ENCODE data around the gene IFI6.

- TF ChIP-seq EP300 (IDR thresholded peaks at IDR 0.05; ENCODE audit: borderline replicate concordance in 1 of 2, low read depth in 2 of 2, low read length in 2 of 2): no peak
- TF ChIP-seq SIN3A (conservative IDR thresholded peaks at IDR 0.05 in 1 of 2, IDR thresholded peaks at IDR 0.05 in 1 of 2; ENCODE audit: low read depth in 1 of 2, low read length in 2 of 2): no peak
- TF ChIP-seq CTCF (IDR thresholded peaks at IDR 0.05; ENCODE audit: control extremely low read depth in 1 of 3, insufficient read depth in 1 of 3, low read depth in 1 of 3, low read length in 3 of 3): no peak
- no peak for TF ChIP-seq POLR2A (IDR thresholded peaks at IDR 0.05; ENCODE audit: control extremely low read depth in 1 of 2, low read depth in 2 of 2, low read length in 2 of 2)
- no peak for TF ChIP-seq EZH2 (IDR thresholded peaks at IDR 0.05; ENCODE audit: low read depth, low read length, severe bottlenecking)
- no peak for TF ChIP-seq SRF (IDR thresholded peaks at IDR 0.05; ENCODE audit: low read depth, low read length)
- TF ChIP-seq GABPA (IDR thresholded peaks at IDR 0.05; ENCODE audit: borderline replicate concordance, insufficient read depth, low read length): no peak
- TF ChIP-seq GTF2F1 (IDR thresholded peaks at IDR 0.05; ENCODE audit: borderline replicate concordance, low read depth, low read length): no peak
- TF ChIP-seq SP2 (IDR thresholded peaks at IDR 0.05; ENCODE audit: low read length): no peak
- TF ChIP-seq SUZ12 (IDR thresholded peaks at IDR 0.05; ENCODE audit: low read length): no peak
These were observed 41.2 kb upstream of the IFI6 start for GRCh38 chr1:27713139-27713725.

Data from H1 (cell line).